Activated CD8-positive, alpha-beta memory T cell treated with anti-CD3 and anti-CD28 coated beads, Interleukin-2, amount 50 U/mL, for 24 hours (primary cell): ENCODE data around the gene ALDH3B2.
A peak's percentile ranks its signal among the peaks of the same experiment; 100 is the strongest.
"Not testable (repeated sequence)": the region's sequence is repeated elsewhere in the genome, so short reads cannot be mapped to it uniquely, and the experiment has no call there.

ENCODE experiments used
- DNase-seq: peaks from one replicate; pipeline ENCODE4 v3.0.0-alpha.2; 2020; ENCODE audit errors: extremely low read depth

ALDH3B2 gene

GRCh38 chr11:67629386-67630227 is 44.8 kb downstream of the ALDH3B2 start, which contains the start of gene NUDT8:
Gene NUDT8 (minus strand): TSS chr11:67629937. CDS start chr11:67629911, 26 bp downstream.
- DNase-seq: peak; percentile 74

GRCh38 chr11:67628710-67629385 is 45.6 kb downstream of the ALDH3B2 start:
- no peak for DNase-seq

GRCh38 chr11:67627812-67628624 is 46.4 kb downstream of the ALDH3B2 start:
- DNase-seq: no peak

GRCh38 chr11:67627441-67627811 is 47.0 kb downstream of the ALDH3B2 start:
- DNase-seq: no peak

GRCh38 chr11:67626970-67627369 is 47.5 kb downstream of the ALDH3B2 start:
- DNase-seq: no peak

- not testable (repeated sequence) for DNase-seq
Observed at GRCh38 chr11:67626131-67626833, 48.1 kb downstream of the ALDH3B2 start.

- not testable (repeated sequence) for DNase-seq
Observed at GRCh38 chr11:67623795-67624194, 50.6 kb downstream of the ALDH3B2 start.

GRCh38 chr11:67622905-67623304 is 51.5 kb downstream of the ALDH3B2 start:
- DNase-seq: not testable (repeated sequence)

- not testable (repeated sequence) for DNase-seq
Observed at GRCh38 chr11:67621928-67622327, 52.5 kb downstream of the ALDH3B2 start.

- not testable (repeated sequence) for DNase-seq
Observed at GRCh38 chr11:67620621-67621020, 53.8 kb downstream of the ALDH3B2 start.

- not testable (repeated sequence) for DNase-seq
Observed at GRCh38 chr11:67619683-67620618, 54.5 kb downstream of the ALDH3B2 start.

GRCh38 chr11:67618901-67619659 is 55.3 kb downstream of the ALDH3B2 start:
- DNase-seq: not testable (repeated sequence)

- no peak for DNase-seq
Observed at GRCh38 chr11:67617243-67617953, 57.0 kb downstream of the ALDH3B2 start.

- DNase-seq: no peak
Observed at GRCh38 chr11:67616431-67617242, 57.8 kb downstream of the ALDH3B2 start.

GRCh38 chr11:67615728-67616430 is 58.5 kb downstream of the ALDH3B2 start:
- no peak for DNase-seq

- no peak for DNase-seq
Observed at GRCh38 chr11:67614730-67615714, 59.4 kb downstream of the ALDH3B2 start.
